Calu3 (cell line): Measurements from ENCODE around the gene BRD9. TPM values are rescaled to one million over a fixed set of nuclear protein-coding genes. Genes with fewer than 3 reads are reported as not detected.

Source experiments
- BruUV-seq: library from RNA; stranded (reverse); fragments of 400-500 nt; replicated peaks from 2 replicates; lab custom pipeline; 2021; lab: Mats Ljungman, UMichigan
- CTCF ChIA-PET: fragments of 300-600 bp; sonication (Branson Sonifier 250); formaldehyde crosslinking; loops from one replicate; lab custom pipeline; 2022; ENCODE audit warnings: antibody characterized with exemption; lab: Charles Lee
- DNase-seq: peaks from one replicate; pipeline ENCODE4 v3.0.0; 2022
- H3K27ac Mint-ChIP-seq: one replicate; pipeline ENCODE4 v1.8.0; 2022; ENCODE audit warnings: mixed read lengths; ENCODE audit not compliant: unreplicated experiment
- H3K27me3 Mint-ChIP-seq: one replicate; pipeline ENCODE4 v1.8.0; 2022; ENCODE audit warnings: mixed read lengths; ENCODE audit not compliant: unreplicated experiment
- H3K36me3 Mint-ChIP-seq: one replicate; pipeline ENCODE4 v1.8.0; 2022; ENCODE audit warnings: mild to moderate bottlenecking, moderate library complexity, mixed read lengths; ENCODE audit not compliant: insufficient read depth, unreplicated experiment
- H3K4me1 Mint-ChIP-seq: one replicate; pipeline ENCODE4 v1.8.0; 2022; ENCODE audit warnings: mild to moderate bottlenecking, low read depth, mixed read lengths; ENCODE audit not compliant: unreplicated experiment
- H3K4me3 Mint-ChIP-seq: one replicate; pipeline ENCODE4 v1.8.0; 2022; ENCODE audit warnings: mild to moderate bottlenecking, low read depth, moderate library complexity, mixed read lengths; ENCODE audit not compliant: unreplicated experiment
- H3K9me3 Mint-ChIP-seq: one replicate; pipeline ENCODE4 v1.8.0; 2022; ENCODE audit warnings: low read depth, mixed read lengths; ENCODE audit not compliant: unreplicated experiment
- CTCF ChIP-seq: fragments of 200-600 bp; IDR thresholded peaks from one replicate; pipeline ENCODE4 v1.8.0; 2022; ENCODE audit warnings: antibody characterized with exemption; ENCODE audit not compliant: unreplicated experiment
- intact Hi-C: fragments of 100-400 bp; cut with micrococcal nuclease; formaldehyde crosslinking; loops from one replicate; pipeline ENCODE4 v1.10.0; 2022; ENCODE audit not compliant: unreplicated experiment
- total RNA-seq: library from RNA; stranded (reverse); gene quantifications from 2 replicates; pipeline ENCODE4 v1.2.3, GENCODE V29; 2022

Gene BRD9
- total RNA-seq, 1 experiment from 2014 or later, result 64.1 TPM

- no TSS peak for BruUV-seq
- no peak overlapping the region for H3K4me3 Mint-ChIP-seq
- H3K9me3 Mint-ChIP-seq, result no peaks in the 10 kb centered on the region
- intact Hi-C loops, result no loop called here
- H3K4me1 Mint-ChIP-seq, result no peaks in the 10 kb centered on the region
- no peaks in the 10 kb centered on the region for H3K27me3 Mint-ChIP-seq
- CTCF ChIA-PET, result no interaction called here
- no peak for DNase-seq
- H3K36me3 Mint-ChIP-seq, result peaks cover 42% of the 10 kb centered on the region
- no peak for TF ChIP-seq CTCF
- no peak overlapping the region for H3K27ac Mint-ChIP-seq
Measured at GRCh38 chr5:875931-876330, 16.7 kb downstream of the BRD9 start.

GRCh38 chr5:873328-873727, 19.3 kb downstream of the BRD9 start:
- Mint-ChIP-seq H3K36me3 (peaks cover 61% of the 10 kb centered on the region), H3K4me3 (no peak overlapping the region), H3K9me3 (no peaks in the 10 kb centered on the region), H3K27me3 (no peaks in the 10 kb centered on the region), H3K27ac (no peak overlapping the region), H3K4me1 (no peaks in the 10 kb centered on the region)
- intact Hi-C loops, result no loop called here
- no peak for DNase-seq
- CTCF ChIA-PET, result no interaction called here
- BruUV-seq, result no TSS peak
- no peak for TF ChIP-seq CTCF

GRCh38 chr5:872301-872700, 20.3 kb downstream of the BRD9 start:
- Mint-ChIP-seq H3K36me3 (peaks cover 55% of the 10 kb centered on the region), H3K4me1 (no peaks in the 10 kb centered on the region), H3K27me3 (no peaks in the 10 kb centered on the region), H3K27ac (no peak overlapping the region), H3K9me3 (no peaks in the 10 kb centered on the region), H3K4me3 (no peak overlapping the region)
- TF ChIP-seq CTCF, result no peak
- intact Hi-C loops, result no loop called here
- no peak for DNase-seq
- CTCF ChIA-PET, result interaction anchor here (0.7 kb wide), 1 partner anchor 302 kb away, joined by 3 read pairs; no protein-coding TSS in a partner anchor
- no TSS peak for BruUV-seq

GRCh38 chr5:871596-872298, 20.9 kb downstream of the BRD9 start:
- CTCF ChIA-PET, result no interaction called here
- DNase-seq, result no peak
- BruUV-seq, result no TSS peak
- TF ChIP-seq CTCF, result no peak
- H3K9me3 Mint-ChIP-seq, result no peaks in the 10 kb centered on the region
- no peak overlapping the region for H3K4me3 Mint-ChIP-seq
- no peak overlapping the region for H3K27ac Mint-ChIP-seq
- H3K27me3 Mint-ChIP-seq, result no peaks in the 10 kb centered on the region
- intact Hi-C loops, result no loop called here
- H3K36me3 Mint-ChIP-seq, result peaks cover 54% of the 10 kb centered on the region
- H3K4me1 Mint-ChIP-seq, result no peaks in the 10 kb centered on the region
